GM18511 (cell line): ENCODE data around the gene ACOX3.
A peak's percentile ranks its signal among the peaks of the same experiment; 100 is the strongest.
"Not testable (repeated sequence)": the region's sequence is repeated elsewhere in the genome, so short reads cannot be mapped to it uniquely, and the experiment has no call there.

ENCODE experiments used
- ATAC-seq: cut with Tn5 transposase; IDR thresholded peaks from one replicate; pipeline ENCODE4 v1.9.1; 2021; ENCODE audit warnings: mild to moderate bottlenecking, moderate library complexity; ENCODE audit not compliant: unreplicated experiment

Gene ACOX3

DNA sequence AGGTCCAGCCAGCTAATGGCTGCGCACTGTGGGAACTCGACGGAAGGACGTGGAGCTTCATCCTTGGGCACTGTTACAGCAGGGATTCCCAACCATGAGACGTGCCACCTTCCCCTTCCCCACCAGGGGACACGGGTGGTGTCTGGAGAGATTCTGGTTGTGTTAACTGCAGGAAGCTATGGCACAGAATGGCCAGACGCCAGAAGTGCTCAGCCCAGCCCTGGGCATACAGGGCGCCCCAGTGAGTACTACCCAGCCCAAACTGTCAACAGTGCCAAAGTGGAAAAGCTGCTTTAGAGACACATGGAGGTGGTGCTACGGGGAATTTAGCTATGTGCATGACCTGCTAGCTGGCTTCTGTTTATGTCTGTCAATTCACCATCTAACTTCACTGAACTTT, 32.8 kb downstream of the ACOX3 start:
- no peak for ATAC-seq

DNA sequence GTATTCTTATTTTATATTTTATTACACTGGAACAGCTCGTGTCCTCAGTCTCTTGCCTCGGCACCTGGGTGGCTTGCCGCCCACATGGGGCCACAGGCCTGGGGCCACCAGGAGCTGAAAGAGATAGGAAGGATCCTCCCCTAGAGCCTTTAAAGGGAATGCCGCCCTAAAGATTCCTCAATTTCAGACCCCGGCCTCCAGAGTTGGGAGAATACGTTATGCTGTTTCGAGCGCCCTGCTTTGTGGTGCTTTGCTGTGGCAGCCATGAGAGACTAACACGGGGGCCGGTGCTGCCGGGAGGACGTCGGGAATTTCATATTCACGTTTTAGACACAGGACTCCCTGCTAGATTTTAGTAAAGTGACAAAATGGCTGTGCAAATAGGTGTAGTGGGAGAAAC, 33.2 kb downstream of the ACOX3 start:
- no peak for ATAC-seq

DNA sequence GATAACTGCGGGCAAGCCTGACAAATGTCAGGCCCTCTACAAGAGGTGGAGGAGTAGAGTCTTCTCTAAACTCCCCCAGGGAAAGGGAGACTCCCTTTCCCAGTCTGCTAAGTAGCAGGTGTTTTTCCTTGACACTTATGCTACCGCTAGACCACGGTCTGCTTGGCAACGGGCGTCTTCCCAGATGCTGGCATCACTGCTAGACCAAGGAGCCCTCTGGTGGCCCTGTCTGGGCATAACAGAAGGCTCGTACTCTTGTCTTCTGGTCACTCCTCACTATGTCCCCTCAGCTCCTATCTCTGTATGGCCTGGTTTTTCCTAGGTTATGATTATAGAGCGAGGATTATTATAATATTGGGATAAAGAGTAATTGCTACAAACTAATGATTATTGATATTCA, 33.6 kb downstream of the ACOX3 start:
- ATAC-seq: not testable (repeated sequence)

DNA sequence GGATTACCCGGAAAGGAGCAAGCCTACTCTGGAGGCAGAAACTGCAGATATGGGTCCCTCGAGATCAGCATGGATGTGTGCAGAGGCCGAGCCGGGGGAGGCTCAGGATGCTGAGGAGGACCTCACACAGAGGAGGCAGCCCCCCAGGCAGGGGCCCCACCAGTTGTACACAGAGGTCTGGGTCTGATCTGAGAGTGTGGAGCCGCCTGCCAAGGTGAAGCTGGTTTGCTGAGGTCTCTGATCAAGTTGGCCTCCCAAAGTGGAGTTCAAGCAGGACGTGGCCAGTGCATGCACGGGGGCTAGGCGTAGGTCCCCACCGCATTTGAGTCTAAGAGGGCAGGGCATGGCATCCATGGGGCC, 35.0 kb downstream of the ACOX3 start:
- no peak for ATAC-seq

DNA sequence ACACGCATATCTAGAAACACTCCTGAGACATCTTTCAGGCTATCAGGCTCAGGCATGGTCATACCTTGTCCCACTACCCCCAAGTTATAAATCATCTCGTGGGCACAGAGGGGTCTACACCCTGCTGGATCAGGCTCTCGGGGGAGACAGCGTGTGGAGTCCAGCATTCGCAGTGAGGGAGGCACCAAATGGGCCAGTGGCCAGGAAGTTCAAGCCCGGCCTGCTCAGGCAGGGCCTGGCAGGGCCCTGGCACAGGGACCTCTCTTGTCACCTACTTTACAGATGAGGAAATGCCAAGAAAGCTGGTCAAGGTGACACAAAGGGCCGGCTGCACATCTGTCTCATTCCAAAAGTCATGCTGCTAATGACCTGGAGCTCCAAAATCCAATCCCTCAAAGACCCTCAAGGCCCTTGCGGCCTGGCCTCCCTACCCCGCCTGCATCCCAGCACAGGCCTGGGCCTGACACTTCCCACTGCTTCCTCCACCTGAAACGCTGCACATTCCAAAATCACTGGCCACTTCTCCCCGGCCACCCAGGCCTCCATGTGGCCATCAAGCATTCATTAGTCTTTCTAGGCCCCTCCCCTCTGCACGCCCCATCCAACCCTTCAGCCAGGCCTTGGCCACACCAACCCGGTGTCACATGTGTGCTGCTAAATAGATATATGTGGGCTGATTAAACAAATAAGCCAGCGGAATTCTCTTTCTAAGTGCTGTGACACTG, 35.6 kb downstream of the ACOX3 start:
- no peak for ATAC-seq

DNA sequence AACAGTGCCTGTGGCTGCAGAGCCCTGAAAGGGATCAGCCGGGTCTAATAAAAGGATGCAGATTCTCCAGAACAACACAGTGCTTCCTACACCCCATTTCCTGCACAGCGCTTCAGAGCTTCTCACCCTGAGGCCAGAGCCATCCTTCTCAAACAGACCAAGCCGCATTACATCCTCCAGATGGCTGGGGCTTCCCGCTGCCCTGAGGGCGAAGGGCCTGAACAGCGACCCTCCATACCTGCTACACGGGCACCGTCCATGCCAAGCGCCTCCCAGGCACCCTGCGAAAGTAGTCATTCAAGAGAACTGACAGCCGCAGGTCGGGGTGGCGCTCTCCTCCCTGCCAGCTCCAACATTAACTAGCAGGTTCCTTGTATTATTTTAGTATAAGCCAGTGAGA, 36.5 kb downstream of the ACOX3 start:
- no peak for ATAC-seq

DNA sequence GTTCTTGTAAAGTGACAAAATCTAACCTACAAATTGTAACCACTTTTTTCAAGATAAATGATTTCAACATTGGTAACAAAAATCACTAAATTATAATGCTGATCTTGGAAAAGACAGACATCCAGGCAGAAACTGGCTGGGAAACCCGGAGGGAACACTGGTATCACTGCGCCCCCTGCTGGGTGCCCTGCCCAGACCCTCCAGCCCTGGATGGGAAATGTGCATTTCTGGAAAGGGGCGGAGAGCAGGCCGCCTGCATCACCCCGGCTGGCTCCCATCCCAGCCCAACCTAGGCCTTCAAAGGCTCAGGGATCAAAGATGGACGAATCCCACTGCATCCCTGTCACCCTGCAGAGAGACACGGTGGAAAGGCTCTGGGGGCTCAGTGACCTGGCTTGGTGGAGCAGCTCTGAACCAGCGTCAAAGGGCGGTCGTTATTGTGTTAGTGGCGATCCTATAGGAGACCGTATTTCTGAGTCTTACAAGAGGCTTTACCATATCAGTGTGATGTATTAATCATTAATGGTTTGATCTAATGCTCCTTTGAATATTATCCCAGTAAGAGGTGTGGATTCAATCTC, 37.3 kb downstream of the ACOX3 start:
- ATAC-seq: no peak

DNA sequence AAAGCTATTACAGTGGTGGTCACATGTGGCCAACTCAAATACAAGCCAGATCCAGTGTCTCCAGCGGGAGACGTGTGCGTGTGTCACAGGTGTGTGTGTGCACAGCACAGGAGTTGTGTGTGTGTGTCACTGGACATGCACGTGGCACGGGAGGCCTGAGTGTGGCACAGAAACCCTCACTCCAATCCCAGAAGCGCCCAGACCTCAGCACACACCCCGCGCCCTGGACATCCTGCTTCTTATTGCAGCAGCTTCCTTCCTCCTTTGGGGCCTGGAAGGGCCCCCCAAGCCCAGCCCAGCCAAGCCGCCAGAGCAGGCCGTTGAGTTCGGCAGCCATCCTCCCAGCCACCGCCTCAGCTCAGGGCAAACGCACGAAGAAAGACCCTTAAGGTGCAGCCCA, 37.9 kb downstream of the ACOX3 start:
- ATAC-seq: no peak

DNA sequence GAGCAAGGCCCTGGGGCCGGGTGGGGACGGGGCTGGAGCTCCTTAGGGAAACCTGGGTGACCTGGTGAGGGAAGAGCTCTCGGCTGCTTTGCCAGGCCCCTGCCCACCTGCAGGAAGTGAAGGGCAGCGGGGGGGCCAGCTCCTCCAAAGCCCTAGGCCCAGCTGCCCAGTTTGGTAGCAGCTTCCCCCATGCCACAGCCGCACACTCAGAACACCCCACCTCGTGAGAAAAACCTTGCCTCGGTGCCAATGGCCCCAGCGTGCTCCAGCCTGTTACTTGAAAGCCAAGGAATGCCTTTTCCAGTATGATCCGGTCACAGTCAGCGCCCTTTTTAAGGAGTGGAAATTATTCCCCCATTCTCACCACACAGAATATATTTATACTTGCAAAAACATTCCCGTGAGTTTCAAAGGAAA, 38.3 kb downstream of the ACOX3 start:
- ATAC-seq: no peak

DNA sequence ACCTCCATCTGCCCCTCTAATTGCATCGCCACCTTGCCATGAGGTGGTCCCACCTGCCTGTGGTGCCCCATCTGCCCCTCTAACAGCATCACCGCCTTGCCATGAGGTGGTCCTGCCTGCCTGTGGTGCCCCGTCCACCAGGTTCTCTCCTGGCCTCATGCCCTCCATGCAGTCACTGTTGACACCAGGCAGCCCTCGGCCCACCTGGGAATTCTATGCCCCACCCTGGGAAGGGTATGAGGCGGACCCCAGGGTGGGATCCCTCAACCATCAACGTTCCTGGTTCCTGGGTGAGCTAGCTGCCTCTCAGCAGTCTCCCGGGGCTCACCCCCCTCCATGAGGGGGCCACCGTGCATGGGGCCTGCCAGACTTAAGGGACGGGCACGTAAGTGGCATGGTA, 38.9 kb downstream of the ACOX3 start:
- ATAC-seq: no peak

DNA sequence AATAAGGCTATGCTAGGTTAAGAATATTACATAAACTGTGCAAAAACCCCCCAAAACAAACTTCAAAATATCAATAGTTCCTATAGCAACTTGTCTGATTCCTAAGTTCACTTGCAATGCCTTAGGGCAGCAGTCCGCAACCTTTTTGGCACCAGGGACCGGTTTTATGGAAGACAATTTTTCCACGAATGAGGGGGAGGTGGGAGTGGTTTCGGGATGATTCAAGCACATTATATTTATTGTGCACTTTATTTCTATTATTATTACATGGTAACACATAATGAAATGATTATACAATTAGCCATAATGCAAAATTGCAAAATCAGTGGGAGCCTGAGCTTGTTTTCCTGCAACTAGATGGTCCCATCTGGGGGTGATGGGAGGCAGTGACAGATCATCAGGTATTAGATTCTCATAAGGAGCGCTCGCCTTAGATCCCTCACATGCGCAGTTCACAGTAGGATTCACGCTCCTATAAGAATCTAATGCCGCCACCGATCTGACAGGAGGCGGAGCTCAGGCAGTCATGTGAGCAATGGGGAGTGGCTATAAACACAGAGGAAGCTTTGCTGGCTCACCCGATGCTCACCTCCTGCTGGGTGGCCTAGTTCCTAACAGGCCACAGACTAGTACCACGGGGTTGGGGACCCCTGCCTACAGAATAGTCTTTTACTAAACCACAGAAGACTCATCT, 39.7 kb downstream of the ACOX3 start:
- ATAC-seq: no peak

DNA sequence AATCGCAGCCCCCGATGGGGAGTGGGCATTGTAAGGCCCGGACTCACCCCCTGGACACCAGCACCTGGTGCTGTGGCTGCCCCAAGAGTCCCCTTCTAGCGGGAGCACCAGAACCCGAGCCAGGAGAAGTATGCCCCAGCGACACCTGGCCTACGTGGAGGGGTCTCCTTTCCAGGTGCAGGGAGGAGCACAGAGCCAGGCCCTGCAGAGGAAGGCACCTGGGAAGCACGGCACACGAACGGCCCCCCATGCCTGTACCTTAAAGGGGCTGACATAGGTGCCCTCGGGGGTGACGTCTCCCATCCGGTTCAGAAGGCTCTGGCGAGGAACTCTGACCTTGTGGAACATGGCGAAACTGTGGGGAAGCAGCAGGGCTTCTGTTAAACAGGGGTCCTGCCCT, 41.2 kb downstream of the ACOX3 start:
- ATAC-seq: no peak

DNA sequence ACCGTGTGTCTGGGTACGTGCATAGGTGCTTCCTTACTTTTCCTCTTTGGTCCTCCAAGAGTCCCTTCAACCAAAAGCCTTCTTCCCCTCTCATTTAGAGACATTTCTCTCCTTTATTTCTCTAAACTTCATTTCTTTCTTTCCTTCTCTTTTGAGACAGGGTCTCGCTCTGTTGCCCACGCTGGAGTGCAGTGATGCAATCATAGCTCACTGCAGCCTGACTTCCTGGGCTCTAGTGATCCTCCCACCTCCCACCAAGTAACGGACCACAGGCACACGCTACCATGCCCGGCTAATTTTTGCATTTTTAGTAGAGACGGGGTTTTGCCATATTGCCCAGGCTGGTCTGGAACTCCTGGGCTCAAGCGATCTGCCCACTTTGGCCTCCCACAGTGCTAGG, 42.2 kb downstream of the ACOX3 start:
- no peak for ATAC-seq

DNA sequence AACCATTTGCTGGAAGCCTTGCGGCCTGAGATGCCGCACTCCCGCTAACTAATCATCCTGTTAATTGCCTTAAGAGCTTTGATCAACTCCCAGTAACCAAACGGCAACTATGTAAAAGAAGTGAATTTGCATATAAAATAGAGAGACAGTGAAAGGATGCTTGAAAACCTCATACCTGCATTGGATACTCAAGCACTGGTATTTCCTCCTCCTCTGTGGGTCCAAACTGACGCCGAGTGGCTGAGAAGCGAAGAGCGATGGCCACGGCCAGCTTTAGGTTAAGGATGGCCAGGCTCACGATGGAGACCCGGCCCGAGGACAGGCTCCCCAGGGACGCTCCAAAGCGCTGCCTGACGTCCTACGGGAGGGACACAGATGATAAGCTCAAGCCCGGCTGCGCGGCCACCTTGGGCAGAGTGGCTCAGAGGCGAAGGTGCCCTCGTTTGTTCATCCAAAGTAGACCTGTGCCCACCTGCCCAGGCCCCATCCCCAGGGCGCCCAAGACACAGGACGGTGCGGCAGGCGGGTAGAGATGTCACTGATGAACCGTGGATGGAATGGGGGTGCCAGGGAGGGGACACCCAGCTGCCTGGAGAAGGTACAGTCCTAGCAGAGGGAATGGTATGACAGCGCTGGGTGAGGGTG, 43.6 kb downstream of the ACOX3 start:
- no peak for ATAC-seq

DNA sequence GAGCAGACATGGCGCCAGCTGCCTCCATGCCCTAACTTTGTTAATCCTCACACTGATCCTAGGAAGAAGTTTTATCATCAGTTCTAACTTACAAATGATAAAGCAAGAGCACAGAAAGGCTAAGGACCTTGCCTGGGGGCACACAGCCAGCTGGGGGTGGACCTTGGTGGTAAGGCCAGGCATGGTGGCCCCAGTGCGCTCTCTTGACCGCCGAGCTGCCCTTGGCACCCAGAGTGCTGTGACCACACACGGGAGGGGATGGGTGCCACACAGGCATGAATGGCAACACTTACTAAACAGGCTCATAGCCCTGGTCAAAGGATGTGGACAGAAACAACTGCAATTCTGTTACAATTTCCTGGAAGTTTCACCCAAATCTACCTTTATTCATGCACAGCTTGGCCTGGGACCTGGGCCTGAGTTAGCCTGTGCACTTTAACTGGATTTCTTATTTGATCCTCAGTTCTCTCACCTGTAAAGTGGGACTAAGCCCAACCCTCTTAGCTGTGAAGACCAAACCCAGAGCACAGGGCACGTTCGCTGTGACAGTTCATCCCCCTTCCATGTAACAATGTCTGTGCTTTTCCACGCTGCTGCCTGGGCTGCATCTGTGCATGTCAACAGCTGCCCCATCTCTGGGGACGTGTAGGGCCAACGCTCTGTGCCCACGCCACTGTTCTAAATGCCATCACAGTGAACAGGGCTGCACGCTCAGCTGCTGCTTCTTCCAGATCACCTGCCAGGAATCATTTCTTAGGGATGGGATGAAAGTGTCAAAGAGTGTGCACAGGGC, 44.8 kb downstream of the ACOX3 start:
- ATAC-seq: no peak

DNA sequence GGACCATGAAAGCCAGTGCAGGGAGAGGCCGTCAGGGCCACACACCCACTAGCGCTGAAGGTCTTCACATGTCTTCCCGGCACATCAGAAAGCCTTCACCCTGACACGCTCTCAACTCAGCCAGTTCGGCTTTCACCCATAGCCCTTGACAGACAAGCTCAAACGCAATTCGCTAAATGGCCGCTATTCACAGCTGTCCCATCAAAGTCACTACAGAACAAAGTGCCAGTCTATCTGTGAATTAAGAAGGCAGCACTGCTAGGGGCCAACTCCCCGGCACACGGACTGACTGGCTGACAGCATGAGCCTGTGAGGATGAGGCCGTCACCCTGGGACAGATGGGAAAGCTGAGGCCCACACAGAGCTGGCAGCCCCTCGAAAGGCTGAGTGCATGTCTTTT, 45.7 kb downstream of the ACOX3 start:
- ATAC-seq: no peak

DNA sequence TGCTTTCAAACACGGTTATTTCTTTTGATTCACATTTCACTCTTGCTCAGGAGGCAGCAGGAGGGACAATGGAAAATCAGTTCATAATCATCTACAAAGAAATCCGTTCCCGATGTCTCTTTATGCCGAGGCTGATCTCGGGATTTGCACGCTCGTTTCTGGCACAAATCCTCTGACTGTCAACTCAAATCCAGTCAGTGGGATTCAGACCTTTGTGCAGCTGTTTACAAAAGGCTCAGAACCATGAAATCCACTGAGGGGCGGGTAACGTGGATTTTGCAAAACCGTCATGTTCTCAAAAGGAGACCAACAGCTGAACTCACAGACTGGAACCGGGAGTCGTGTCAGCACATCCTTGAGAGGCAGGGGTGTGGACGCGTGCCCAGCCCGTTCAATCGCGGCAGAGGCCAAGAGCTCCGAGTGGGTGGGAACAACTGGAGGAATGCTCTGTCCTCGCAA, 46.4 kb downstream of the ACOX3 start:
- ATAC-seq: no peak

DNA sequence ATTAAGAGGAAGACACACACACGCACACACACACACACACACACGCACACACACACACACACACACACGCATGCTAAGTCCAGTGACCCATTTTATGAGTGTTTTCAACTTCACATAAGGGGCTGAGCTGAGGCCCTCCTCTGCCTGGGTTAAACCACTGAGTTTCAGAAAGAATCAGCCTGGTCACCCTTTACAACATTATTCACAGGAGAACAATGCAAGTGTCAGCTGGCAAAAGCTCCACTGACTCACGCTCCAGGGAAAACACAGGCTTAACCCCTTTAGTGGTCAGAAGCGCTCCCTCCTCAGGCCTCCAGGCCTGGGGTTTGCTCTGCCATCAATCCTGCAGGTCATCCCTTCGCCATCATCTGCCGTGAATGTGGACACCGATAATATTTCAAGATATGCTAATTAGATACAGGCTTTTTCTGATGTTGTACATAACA, 46.9 kb downstream of the ACOX3 start:
- no peak for ATAC-seq

DNA sequence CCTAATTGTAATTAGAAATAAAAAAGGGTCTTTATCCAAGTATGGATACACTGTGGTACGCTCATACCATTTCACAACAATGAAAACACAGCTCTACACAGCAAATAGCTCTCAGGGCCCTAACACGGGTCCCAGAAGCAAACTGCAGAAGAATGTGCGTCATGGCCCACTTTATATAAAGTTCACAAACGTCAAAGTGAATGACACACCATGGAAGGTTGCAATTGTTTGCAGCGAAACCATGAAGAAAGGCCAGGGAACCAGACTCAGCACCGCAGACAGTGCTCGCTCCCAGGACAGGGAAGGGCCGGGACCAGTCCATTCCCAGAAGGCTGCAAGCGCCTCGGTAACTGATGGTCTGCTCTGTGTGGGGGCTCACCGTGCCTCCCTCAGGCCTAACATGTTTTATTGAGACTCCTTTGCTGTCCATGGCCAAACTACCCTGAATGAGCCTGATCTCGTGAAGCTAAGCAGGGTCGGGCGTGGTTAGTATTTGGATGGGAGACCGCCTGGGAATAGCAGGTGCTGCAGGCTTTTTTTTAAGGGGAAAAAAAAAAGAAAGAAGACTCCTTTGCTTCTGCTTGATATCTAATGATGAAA, 47.8 kb downstream of the ACOX3 start:
- ATAC-seq: no peak

DNA sequence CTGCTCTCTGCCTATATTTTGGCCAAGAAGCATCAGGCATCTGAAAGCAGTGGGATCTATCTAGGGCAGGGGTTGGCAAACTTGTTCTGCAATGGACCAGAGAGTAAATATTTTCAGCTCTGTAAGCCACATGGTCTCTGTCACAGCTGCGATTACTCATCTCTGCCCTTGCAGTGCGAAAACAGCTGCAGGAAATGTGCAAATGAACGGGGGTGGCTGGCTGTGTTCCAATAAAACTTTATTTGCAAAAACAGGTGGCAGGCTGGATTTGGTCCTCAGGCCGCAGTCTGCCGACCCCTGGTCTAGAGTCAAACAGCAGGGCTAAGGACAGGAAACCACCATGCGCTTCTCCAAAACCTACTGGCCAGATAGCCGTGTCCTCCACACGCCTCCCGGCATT, 48.6 kb downstream of the ACOX3 start:
- ATAC-seq: peak; percentile 94

DNA sequence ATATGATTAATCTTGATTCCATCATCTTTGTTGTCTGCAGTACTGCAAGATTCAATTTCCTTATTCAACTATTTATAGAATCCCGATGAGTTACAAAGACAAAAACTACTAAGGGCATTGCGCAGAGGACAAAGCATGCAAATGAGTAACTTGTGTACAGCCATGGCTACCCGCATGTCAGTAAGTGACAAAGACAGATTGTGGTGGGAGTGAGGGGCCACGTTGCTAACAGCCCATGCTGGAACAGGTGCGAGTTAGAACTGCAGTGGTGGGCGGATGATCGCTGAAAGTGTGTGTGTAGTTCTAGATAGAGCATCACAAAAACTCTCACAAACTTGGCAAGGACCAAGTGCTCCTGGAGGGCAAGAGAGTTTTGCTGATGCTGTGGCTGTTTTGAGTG, 49.5 kb downstream of the ACOX3 start:
- no peak for ATAC-seq
